NCI-H1417 treated with DMSO at 0.1 percent for 48 hours (cell line): ENCODE data around the gene BICRAL.
"Not testable (repeated sequence)": the region's sequence is repeated elsewhere in the genome, so short reads cannot be mapped to it uniquely, and the experiment has no call there.

ENCODE experiments used
- DNase-seq: peaks from one replicate; lab custom pipeline; 2025; lab: John Stamatoyannopoulos, UW

Gene BICRAL

GRCh38 chr6:42791706-42792320, 10.0 kb downstream of the BICRAL start:
- no peak for DNase-seq

GRCh38 chr6:42795651-42796050, 13.8 kb downstream of the BICRAL start:
- DNase-seq = no peak

- no peak for DNase-seq
These were observed 14.3 kb downstream of the BICRAL start for GRCh38 chr6:42796171-42796570.

GRCh38 chr6:42797696-42798095, 15.8 kb downstream of the BICRAL start:
- not testable (repeated sequence) for DNase-seq

GRCh38 chr6:42805297-42805861, 23.5 kb downstream of the BICRAL start:
- DNase-seq = no peak

GRCh38 chr6:42806359-42806758, 24.5 kb downstream of the BICRAL start:
- not testable (repeated sequence) for DNase-seq

- no peak for DNase-seq
These were observed 26.9 kb downstream of the BICRAL start for GRCh38 chr6:42808492-42809483.

GRCh38 chr6:42813074-42813645, 31.3 kb downstream of the BICRAL start:
- DNase-seq = no peak

- DNase-seq = no peak
These were observed 32.1 kb downstream of the BICRAL start for GRCh38 chr6:42813906-42814444.

GRCh38 chr6:42815726-42816125, 33.9 kb downstream of the BICRAL start:
- DNase-seq = not testable (repeated sequence)

GRCh38 chr6:42817907-42818306, 36.1 kb downstream of the BICRAL start:
- DNase-seq = no peak

GRCh38 chr6:42818416-42818815, 36.6 kb downstream of the BICRAL start:
- no peak for DNase-seq

- DNase-seq = no peak
These were observed 37.0 kb downstream of the BICRAL start for GRCh38 chr6:42818878-42819277.

- DNase-seq = no peak
These were observed 38.1 kb downstream of the BICRAL start for GRCh38 chr6:42819803-42820511.

- DNase-seq = no peak
These were observed 38.9 kb downstream of the BICRAL start for GRCh38 chr6:42820512-42821340.

GRCh38 chr6:42821341-42821668, 39.5 kb downstream of the BICRAL start:
- no peak for DNase-seq

GRCh38 chr6:42821846-42822245, 40.0 kb downstream of the BICRAL start:
- DNase-seq = no peak

- DNase-seq = no peak
These were observed 47.8 kb downstream of the BICRAL start for GRCh38 chr6:42829561-42830092.

GRCh38 chr6:42831237-42831636, 49.4 kb downstream of the BICRAL start:
- DNase-seq = no peak

- DNase-seq = no peak
These were observed 52.2 kb downstream of the BICRAL start for GRCh38 chr6:42834056-42834455.
